ENCODE data around the gene FLT4.
"Not testable (repeated sequence)": the region's sequence is repeated elsewhere in the genome, so short reads cannot be mapped to it uniquely, and the experiment has no call there.

FLT4 gene

DNA sequence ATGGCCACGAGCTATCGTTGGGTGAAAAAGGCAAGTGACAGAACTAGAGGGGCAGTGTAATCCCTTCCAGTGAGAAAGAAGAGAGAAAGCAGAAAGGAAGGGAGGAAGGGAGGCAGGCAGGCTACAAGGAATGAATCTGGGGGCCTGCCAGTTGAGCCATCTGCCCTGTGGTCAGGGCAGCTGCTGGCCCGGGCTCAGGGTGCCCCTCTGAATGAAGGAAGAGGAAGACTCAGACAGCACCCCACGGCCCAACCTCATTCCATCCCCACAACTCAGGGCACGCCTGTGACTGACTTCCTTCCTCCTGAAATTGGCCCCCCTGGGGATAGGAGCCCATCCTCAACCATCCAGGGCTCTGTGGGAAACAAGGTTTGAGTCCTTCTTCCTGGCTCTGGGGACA is 20.3 kb upstream of the FLT4 start:
- DNase-seq: no peak

GRCh38 chr5:180668835-180669596 is 19.6 kb upstream of the FLT4 start:
- no peak for DNase-seq

- DNase-seq: no peak
Observed at GRCh38 chr5:180666812-180667211, 17.4 kb upstream of the FLT4 start.

- no peak for DNase-seq
Observed at GRCh38 chr5:180665682-180666404, 16.4 kb upstream of the FLT4 start.

GRCh38 chr5:180658774-180659564 is 9.6 kb upstream of the FLT4 start:
- DNase-seq: no peak

DNA sequence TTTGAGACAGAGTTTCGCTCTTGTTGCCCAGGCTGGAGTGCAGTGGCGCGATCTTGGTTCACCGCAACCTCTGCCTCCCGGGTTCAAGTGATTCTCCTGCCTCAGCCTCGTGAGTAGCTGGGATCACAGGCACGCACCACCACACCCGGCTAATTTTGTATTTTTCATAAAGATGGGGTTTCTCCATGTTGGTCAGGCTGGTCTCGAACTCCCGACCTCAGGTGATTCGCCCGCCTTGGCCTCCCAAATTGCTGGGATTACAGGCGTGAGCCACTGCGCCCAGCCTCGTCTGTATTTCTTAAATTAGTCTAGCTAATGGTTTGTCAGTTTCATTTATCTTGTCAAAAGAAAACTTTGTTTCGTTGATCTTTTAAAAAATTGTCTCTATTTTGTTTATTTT is 5.8 kb upstream of the FLT4 start:
- not testable (repeated sequence) for DNase-seq

DNA sequence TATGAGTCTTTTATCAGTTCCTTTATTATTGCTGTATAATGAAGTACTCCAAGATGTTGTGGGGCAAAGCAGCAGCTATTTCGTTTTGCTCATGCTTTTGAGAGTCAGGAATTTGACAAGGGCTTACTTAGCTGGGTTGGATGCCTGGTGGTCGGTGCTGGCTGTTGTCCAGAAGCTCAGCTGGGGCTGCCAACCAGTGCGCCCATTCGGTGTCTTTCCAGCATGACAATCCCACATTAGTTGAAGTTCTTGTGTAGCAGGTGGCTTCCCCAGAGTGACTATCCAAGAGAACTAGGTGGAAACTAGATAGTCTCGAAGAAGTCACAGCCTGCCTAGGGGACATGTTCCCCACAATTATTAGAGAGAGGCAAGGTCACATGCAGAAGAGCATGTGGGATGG is 3.4 kb upstream of the FLT4 start:
- DNase-seq: no peak

GRCh38 chr5:180652346-180652745 is 2.9 kb upstream of the FLT4 start:
- no peak for DNase-seq

- DNase-seq: peak; percentile 45
Observed at GRCh38 chr5:180648658-180649296, 623 bp downstream of the FLT4 start.

DNA sequence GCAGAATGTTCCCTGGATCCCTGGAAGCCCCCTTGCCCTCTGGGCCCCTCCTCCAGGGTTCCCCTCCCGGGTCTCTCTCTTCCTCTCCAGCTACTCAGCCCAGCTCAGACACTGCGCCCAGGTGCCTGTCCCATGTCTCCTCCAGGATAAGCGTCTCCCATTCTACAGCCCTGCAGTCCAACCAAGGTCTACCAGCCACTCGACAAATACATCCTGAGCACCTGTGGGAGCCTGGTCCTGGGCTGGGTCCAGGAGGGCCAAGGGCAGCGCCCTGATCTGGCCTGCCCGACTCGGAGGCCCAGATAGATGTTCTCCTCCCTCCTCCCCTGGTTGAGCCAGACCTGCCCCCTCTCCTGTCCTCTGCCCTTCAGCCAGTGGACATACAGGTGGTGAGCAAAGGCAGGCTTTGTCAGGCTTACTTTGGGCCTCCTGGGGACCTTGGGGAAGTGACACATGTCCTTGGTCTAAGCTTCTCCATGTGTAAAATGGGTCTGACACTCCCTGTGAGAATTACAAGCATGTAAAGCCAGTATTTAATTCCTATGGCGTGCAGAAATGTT is 1.4 kb downstream of the FLT4 start:
- DNase-seq: no peak

- no peak for DNase-seq
Observed at GRCh38 chr5:180647465-180647864, 1.9 kb downstream of the FLT4 start.

DNA sequence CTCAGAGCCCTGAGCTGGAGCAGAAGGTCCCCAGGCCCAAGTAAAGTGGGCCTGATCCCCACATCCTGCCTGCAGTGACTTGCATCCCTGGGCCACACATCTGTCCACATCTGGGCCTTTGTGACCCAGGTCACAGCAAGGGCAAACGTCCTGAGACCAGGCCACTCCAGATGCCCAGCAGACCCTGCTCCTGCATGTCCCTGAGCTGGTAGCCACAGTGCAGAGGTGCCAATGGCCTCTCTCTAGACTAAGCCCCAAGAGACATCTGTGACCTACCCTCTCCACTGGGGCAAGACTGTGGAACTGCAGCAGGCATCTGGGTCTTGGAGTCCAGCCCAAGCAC is 2.5 kb downstream of the FLT4 start:
- no peak for DNase-seq

DNA sequence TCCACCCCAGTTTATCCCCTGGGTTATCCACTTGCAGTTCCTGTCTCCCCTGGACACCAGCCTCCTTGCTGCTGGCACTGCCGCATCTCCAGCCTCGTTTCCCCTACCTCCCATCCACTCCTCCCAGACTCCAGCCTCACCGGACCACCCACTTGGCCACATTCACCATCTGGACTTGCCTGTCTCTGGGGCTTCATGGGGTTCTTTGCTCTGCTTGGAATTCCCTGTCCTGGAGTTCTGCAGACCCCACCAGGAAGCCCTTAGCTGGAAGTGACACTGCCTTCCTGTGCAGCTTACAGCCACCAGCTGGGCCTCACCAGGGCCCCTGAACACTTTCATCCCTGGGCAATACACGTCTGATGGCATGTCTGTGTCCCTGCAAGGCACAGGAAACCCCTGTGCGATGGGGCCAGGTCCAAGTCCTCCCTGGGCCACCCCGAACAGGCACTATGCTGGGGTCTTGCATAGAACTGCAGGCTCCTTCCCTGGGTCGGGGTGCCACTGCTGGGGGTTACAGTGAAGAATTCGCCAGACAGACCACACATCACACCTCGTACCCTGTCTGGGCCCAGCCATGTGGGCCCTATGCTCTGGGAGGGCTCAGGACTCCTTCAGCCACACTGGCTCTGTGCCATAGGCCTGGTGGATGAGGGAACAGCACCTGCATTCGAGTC is 3.0 kb downstream of the FLT4 start:
- DNase-seq: no peak

- no peak for DNase-seq
Observed at GRCh38 chr5:180645274-180646204, 3.9 kb downstream of the FLT4 start.

DNA sequence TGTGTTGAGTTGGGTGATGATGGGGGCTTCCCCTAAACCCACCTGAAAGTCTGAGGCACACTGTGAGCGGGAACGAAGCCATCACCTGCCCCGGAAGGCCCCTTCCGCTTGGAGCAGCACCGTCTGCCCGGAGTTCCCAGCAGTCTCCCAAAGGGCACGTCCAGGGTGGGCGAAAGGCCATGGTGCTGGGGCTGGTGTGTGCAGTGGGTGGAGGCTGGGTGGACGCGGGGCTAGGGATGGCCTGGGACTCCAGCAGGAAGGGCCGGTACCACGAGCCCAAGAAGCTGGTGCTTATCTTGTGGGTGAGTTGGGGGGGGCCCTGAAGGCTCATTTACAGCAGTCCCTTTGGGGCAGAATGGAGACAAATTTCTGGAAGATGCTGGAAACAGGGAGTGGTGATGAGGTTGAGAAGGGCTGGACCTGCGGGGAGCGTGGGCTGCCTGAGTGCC is 4.6 kb downstream of the FLT4 start:
- no peak for DNase-seq

DNA sequence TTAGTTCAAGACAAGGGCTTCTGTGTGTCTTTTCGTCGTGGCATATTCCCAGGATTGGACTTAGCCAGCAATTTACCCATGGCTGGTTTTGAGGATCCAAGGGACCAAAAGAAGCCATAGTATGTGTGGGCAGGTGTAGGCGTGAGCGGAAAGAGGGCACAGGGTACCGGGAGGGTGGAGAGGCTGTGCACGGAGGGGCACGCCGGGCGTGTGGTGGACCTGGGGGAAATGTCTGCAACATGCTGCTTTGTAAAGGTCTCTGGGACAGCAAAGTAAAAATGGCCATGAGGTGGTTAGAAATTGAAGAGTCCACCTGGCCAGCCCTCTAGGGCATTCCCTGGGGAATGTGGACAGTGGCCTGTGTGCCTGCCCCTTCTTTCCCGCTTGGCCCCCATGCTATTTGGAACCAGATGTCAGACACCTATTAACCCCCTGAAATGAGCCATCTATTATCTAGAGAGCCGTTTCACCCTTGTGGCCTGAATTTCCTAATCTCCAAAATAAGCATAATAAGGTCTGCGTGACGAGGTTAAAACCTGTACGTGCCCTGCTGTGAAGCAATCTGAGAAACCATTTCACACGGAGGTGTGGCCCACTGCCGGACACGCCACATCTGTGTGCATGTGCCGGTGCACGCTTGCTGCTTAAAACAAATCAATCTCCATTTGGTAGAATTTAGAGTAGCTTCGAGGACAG is 5.1 kb downstream of the FLT4 start:
- no peak for DNase-seq

GRCh38 chr5:180643191-180643851 is 6.1 kb downstream of the FLT4 start:
- DNase-seq: no peak

GRCh38 chr5:180642779-180643178 is 6.6 kb downstream of the FLT4 start:
- no peak for DNase-seq

DNA sequence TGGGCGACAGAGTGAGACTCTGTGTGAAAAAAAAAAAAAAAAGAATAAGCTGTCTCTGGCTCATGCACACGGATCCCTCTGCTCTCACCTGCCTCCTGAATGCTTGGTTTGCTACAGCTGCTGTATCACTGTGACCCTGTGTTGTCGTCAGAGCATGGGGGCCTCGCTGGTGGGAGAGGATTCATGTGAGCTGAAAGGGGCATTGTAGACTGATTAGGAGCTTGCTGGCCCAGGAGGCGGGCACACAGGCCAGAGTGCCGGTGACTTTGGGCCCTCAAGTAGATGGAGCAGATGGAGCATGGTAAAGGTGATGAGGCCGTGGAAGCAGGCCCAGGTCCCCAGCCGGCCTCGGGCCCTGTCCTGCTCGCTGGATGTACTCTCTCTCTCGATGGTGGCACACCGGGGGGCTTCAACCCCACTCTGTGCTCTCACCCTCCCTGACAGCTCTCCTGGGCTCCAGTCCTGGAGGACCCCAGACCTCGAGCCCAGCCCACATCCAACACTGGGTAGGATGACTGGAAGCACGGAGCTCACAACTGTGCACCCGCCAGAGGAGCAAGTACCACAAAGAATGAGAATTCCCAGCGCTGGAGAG is 7.1 kb downstream of the FLT4 start:
- no peak for DNase-seq

GRCh38 chr5:180641566-180641900 is 7.9 kb downstream of the FLT4 start:
- no peak for DNase-seq

Data from eye (tissue), 1 donor.